GM18861 (cell line): ENCODE results near the gene ARL15.
"Not testable (repeated sequence)": the region's sequence is repeated elsewhere in the genome, so short reads cannot be mapped to it uniquely, and the experiment has no call there.

Experiments
- ATAC-seq: cut with Tn5 transposase; IDR thresholded peaks from one replicate; pipeline ENCODE4 v1.9.1; 2021; ENCODE audit not compliant: unreplicated experiment

Gene ARL15

GRCh38 chr5:53871775-53872174, 438.6 kb downstream of the ARL15 start:
- ATAC-seq, result no peak

- no peak for ATAC-seq
Measured at GRCh38 chr5:53871050-53871449, 439.3 kb downstream of the ARL15 start.

GRCh38 chr5:53858700-53859456, 451.5 kb downstream of the ARL15 start:
- no peak for ATAC-seq

- no peak for ATAC-seq
Measured at GRCh38 chr5:53856506-53856905, 453.9 kb downstream of the ARL15 start.

GRCh38 chr5:53836851-53837430, 473.4 kb downstream of the ARL15 start:
- ATAC-seq, result not testable (repeated sequence)

GRCh38 chr5:53834500-53834899, 475.9 kb downstream of the ARL15 start:
- ATAC-seq, result no peak
